Cardiac fibroblast (primary cell): Measurements from ENCODE around the gene MED12L.
A peak's percentile ranks its signal among the peaks of the same experiment; 100 is the strongest.

Experiments used
- DNase-seq, 2 donors: peaks; one replicate each; pipeline versions ENCODE4 v3.0.0 to v3.0.0-alpha.2; 2010; ENCODE audit warnings: low read depth in 2 of 2
- H3K4me3 ChIP-seq, 2 donors: replicated peaks in 1 of 2; 1 replicate in 1 of 2; 2 replicates in 1 of 2; pipeline ENCODE4 v1.5.1; 2011; ENCODE audit warnings: low read depth in 2 of 2, low read length in 2 of 2, mild to moderate bottlenecking in 2 of 2, moderate library complexity in 1 of 2
- CTCF ChIP-seq: IDR thresholded peaks from one replicate; pipeline ENCODE4 v1.5.1; 2011; ENCODE audit warnings: low read depth, mild to moderate bottlenecking, low read length, inconsistent platforms

MED12L gene

GRCh38 chr3:151219056-151219455, 133.6 kb downstream of the MED12L start:
- H3K4me3 ChIP-seq: no peak overlapping the region
- TF ChIP-seq CTCF: no peak
- DNase-seq: peak; percentile 43 to 64

GRCh38 chr3:151224268-151224866, 138.9 kb downstream of the MED12L start:
- TF ChIP-seq CTCF: no peak
- no peak for DNase-seq
- no peak overlapping the region for H3K4me3 ChIP-seq

GRCh38 chr3:151225040-151225975, 139.8 kb downstream of the MED12L start:
- no peak for DNase-seq
- TF ChIP-seq CTCF: no peak

GRCh38 chr3:151226088-151226563, 140.7 kb downstream of the MED12L start:
- DNase-seq: peak; percentile 81 to 94
- TF ChIP-seq CTCF: no peak
- no peak overlapping the region for H3K4me3 ChIP-seq

More at GRCh38 chr3:151225040-151225975, 139.8 kb downstream of the MED12L start:
- no peak overlapping the region for H3K4me3 ChIP-seq

GRCh38 chr3:151226825-151227224, 141.4 kb downstream of the MED12L start:
- TF ChIP-seq CTCF: no peak
- H3K4me3 ChIP-seq: no peak overlapping the region
- no peak for DNase-seq

GRCh38 chr3:151227266-151227806, 141.9 kb downstream of the MED12L start:
- no peak overlapping the region for H3K4me3 ChIP-seq
- DNase-seq: no peak
- TF ChIP-seq CTCF: no peak
